IMR-90 (cell line): ENCODE data around the gene CDH12. TPM values are rescaled to one million over a fixed set of nuclear protein-coding genes. Genes with fewer than 3 reads are reported as not detected.

Experiments used
- ATAC-seq: fragments of 200-7000 bp; cut with Tn5 transposase; 2 replicates; pipeline ENCODE4 v1.9.1; 2020; ENCODE audit warnings: low read depth, mild to moderate bottlenecking, moderate library complexity
- BruUV-seq: library from RNA; stranded (reverse); fragments of 400-500 nt; replicated peaks from 2 replicates; lab custom pipeline; 2021; lab: Mats Ljungman, UMichigan
- CTCF ChIA-PET: fragments of 300-600 bp; formaldehyde crosslinking; extraction: SDS; loops from one replicate; lab custom pipeline; 2021; ENCODE audit warnings: antibody characterized with exemption; lab: Yijun Ruan, JAX
- POLR2A ChIA-PET: fragments of 300-600 bp; sonication (Branson Sonifier 250); formaldehyde crosslinking; loops from one replicate; lab custom pipeline; 2022; ENCODE audit warnings: antibody characterized with exemption; ENCODE audit not compliant: unreplicated experiment; lab: Charles Lee
- DNase-seq: peaks from one replicate; pipeline ENCODE4 v3.0.0; 2013
- H2AFZ ChIP-seq: replicated peaks from 2 replicates; pipeline ENCODE3; 2013; ENCODE audit warnings: low read length, mild to moderate bottlenecking; ENCODE audit not compliant: poor library complexity
- H2AK5ac ChIP-seq: 2 replicates; pipeline ENCODE4 v1.6.1; 2013; ENCODE audit warnings: low read depth, low read length, inconsistent platforms
- H2AK9ac ChIP-seq: replicated peaks from 2 replicates; pipeline ENCODE3; 2013; ENCODE audit warnings: mild to moderate bottlenecking, low read depth, low read length, moderate library complexity; ENCODE audit not compliant: poor library complexity
- H2BK120ac ChIP-seq: 2 replicates; pipeline ENCODE4 v1.6.1; 2013; ENCODE audit warnings: low read depth, low read length, inconsistent platforms
- H2BK15ac ChIP-seq: 3 replicates; pipeline ENCODE4 v1.6.1; 2013; ENCODE audit warnings: low read depth, low read length, inconsistent platforms
- H2BK20ac ChIP-seq: 2 replicates; pipeline ENCODE4 v1.6.1; 2013; ENCODE audit warnings: low read depth, mild to moderate bottlenecking, inconsistent platforms, low read length, moderate library complexity
- H2BK5ac ChIP-seq: 2 replicates; pipeline ENCODE4 v1.6.1; 2013; ENCODE audit warnings: mild to moderate bottlenecking, low read depth, low read length, inconsistent platforms; ENCODE audit not compliant: poor library complexity, severe bottlenecking
- H3K14ac ChIP-seq: replicated peaks from 2 replicates; pipeline ENCODE4 v1.6.1; 2013; ENCODE audit warnings: low read depth, low read length, inconsistent platforms
- H3K18ac ChIP-seq: 2 replicates; pipeline ENCODE4 v1.6.1; 2013; ENCODE audit warnings: low read depth, low read length, control low read depth
- H3K23ac ChIP-seq: 2 replicates; pipeline ENCODE4 v1.6.1; 2013; ENCODE audit warnings: low read depth, low read length, inconsistent platforms
- H3K27ac ChIP-seq: 2 replicates; pipeline ENCODE4 v1.5.1; 2013; ENCODE audit warnings: mild to moderate bottlenecking, control low read depth, low read length; ENCODE audit not compliant: insufficient read depth
- H3K27me3 ChIP-seq: 2 replicates; pipeline ENCODE4 v1.6.1; 2013; ENCODE audit warnings: low read length; ENCODE audit not compliant: control insufficient read depth, insufficient read depth
- H3K36me3 ChIP-seq: 2 replicates; pipeline ENCODE4 v1.6.1; 2013; ENCODE audit warnings: low read length, mixed read lengths; ENCODE audit not compliant: control insufficient read depth, insufficient read depth
- H3K4ac ChIP-seq: 2 replicates; pipeline ENCODE4 v1.6.1; 2013; ENCODE audit warnings: low read depth, low read length, inconsistent platforms
- H3K4me1 ChIP-seq: 2 replicates; pipeline ENCODE4 v1.6.1; 2013; ENCODE audit warnings: low read length, mixed read lengths; ENCODE audit not compliant: control insufficient read depth, insufficient read depth
- H3K4me2 ChIP-seq: 2 replicates; pipeline ENCODE4 v1.6.1; 2013; ENCODE audit warnings: low read depth, mild to moderate bottlenecking, control low read depth, low read length, moderate library complexity
- H3K4me3 ChIP-seq: 2 replicates; pipeline ENCODE4 v1.5.1; 2013; ENCODE audit warnings: low read depth, mild to moderate bottlenecking, control low read depth, low read length, moderate library complexity; ENCODE audit not compliant: insufficient read depth
- H3K56ac ChIP-seq: 2 replicates; pipeline ENCODE4 v1.6.1; 2013; ENCODE audit warnings: low read length, inconsistent platforms; ENCODE audit not compliant: insufficient read depth; ENCODE audit errors: extremely low read depth
- H3K79me1 ChIP-seq, 2 experiments: 2 replicates each; pipeline ENCODE4 v1.6.1; 2013; ENCODE audit warnings: low read length in 2 of 2, inconsistent platforms in 1 of 2, low read depth in 1 of 2
- H3K9ac ChIP-seq: 2 replicates; pipeline ENCODE4 v1.6.1; 2013; ENCODE audit warnings: low read depth, low read length, control low read depth
- H3K9me1 ChIP-seq: 2 replicates; pipeline ENCODE4 v1.6.1; 2013; ENCODE audit warnings: low read length, inconsistent platforms; ENCODE audit not compliant: insufficient read depth
- H3K9me3 ChIP-seq: 2 replicates; pipeline ENCODE4 v1.6.1; 2013; ENCODE audit warnings: low read length; ENCODE audit not compliant: control insufficient read depth, insufficient read depth
- H4K20me1 ChIP-seq: 2 replicates; pipeline ENCODE4 v1.6.1; 2013; ENCODE audit warnings: low read length, inconsistent platforms; ENCODE audit not compliant: insufficient read depth
- H4K5ac ChIP-seq: 2 replicates; pipeline ENCODE4 v1.6.1; 2013; ENCODE audit warnings: mild to moderate bottlenecking, low read depth, low read length, control low read depth
- H4K8ac ChIP-seq, 2 experiments: 2 replicates each; pipeline ENCODE4 v1.6.1; 2013; ENCODE audit warnings: low read depth in 2 of 2, low read length in 2 of 2, control low read depth in 1 of 2, inconsistent platforms in 1 of 2
- H4K91ac ChIP-seq: 2 replicates; pipeline ENCODE4 v1.6.1; 2013; ENCODE audit warnings: low read depth, low read length, inconsistent platforms; ENCODE audit not compliant: insufficient read depth
- FOS ChIP-seq: fragments of 150-350 bp; IDR thresholded peaks from 2 replicates; pipeline ENCODE4 v1.6.1; 2016; ENCODE audit warnings: low read depth, low read length
- NFE2L2 ChIP-seq: fragments of 150-350 bp; IDR thresholded peaks from 2 replicates; pipeline ENCODE4 v1.6.1; 2016; ENCODE audit warnings: low read depth, mild to moderate bottlenecking, low read length
- POLR2A ChIP-seq: IDR thresholded peaks from 2 replicates; pipeline ENCODE4 v1.6.1; 2012; ENCODE audit warnings: mild to moderate bottlenecking, low read depth, low read length
- RFX5 ChIP-seq: IDR thresholded peaks from 2 replicates; pipeline ENCODE4 v1.8.0; 2012; ENCODE audit warnings: low read depth, mild to moderate bottlenecking, low read length, moderate library complexity
- WGBS, 2 experiments: methylation state at CpG; one replicate each; pipeline versions ENCODE4 v1.1.5 to v1.1.7; 2013; ENCODE audit warnings: missing lambda C conversion rate in 2 of 2; ENCODE audit not compliant: insufficient read length in 1 of 2; ENCODE audit errors: extremely low coverage in 2 of 2; 5-methylcytosine and 5-hydroxymethylcytosine counted together
- dilution Hi-C: fragments of 300-500 bp; cut with HindIII; formaldehyde crosslinking; loops from one replicate; pipeline ENCODE4 v1.14.3; 2018; ENCODE audit warnings: low sequenced_read_pairs; ENCODE audit not compliant: unreplicated experiment
- in situ Hi-C: fragments of 300-500 bp; cut with MboI; formaldehyde crosslinking; loops from 3 replicates; pipeline ENCODE4 v1.14.3; 2019; ENCODE audit warnings: low sequenced_read_pairs, inconsistent platforms, mixed read lengths
- intact Hi-C: fragments of 100-400 bp; cut with micrococcal nuclease; formaldehyde crosslinking; loops from 2 replicates; pipeline ENCODE4 v1.10.0; 2022
- polyA plus RNA-seq, 3 experiments: library from polyadenylated mRNA; depleted of rRNA; stranded (reverse); fragments of >200 nt; gene quantifications; 2 replicates each; pipeline ENCODE4 v1.2.3, GENCODE V29; 2012; ENCODE audit warnings: low replicate concordance in 1 of 3
- total RNA-seq: library from RNA; depleted of rRNA; stranded (reverse); fragments of >200 nt; gene quantifications from 2 replicates; pipeline ENCODE4 v1.2.3, GENCODE V29; 2012

CDH12 gene
- total and polyA plus RNA-seq, 2 of the 4 experiments (the other 2 are of a cell fraction), result not detected

GRCh38 chr5:22306011-22306410 is 547.1 kb downstream of the CDH12 start:
- in situ Hi-C loops, result no loop called here

More at GRCh38 chr5:22306011-22306410, 547.1 kb downstream of the CDH12 start:
- no peak for DNase-seq
- no peak overlapping the region for H3K9ac ChIP-seq
- no peak overlapping the region for H3K56ac ChIP-seq
- no peak overlapping the region for H3K27ac ChIP-seq
- ChIA-PET CTCF (no interaction called here), POLR2A (no interaction called here)
- no peak overlapping the region for H4K5ac ChIP-seq
- H3K9me3 ChIP-seq, result no peaks in the 10 kb centered on the region
- no peak overlapping the region for H4K8ac ChIP-seq
- no peaks in the 10 kb centered on the region for H3K36me3 ChIP-seq
- no peak overlapping the region for H2BK20ac ChIP-seq
- no peak overlapping the region for H2BK120ac ChIP-seq
- H2AFZ ChIP-seq, result no peak overlapping the region
- intact Hi-C loops, result no loop called here
- H2AK9ac ChIP-seq, result no peak overlapping the region
- dilution Hi-C loops, result no loop called here
- H4K91ac ChIP-seq, result no peak overlapping the region
- H2BK5ac ChIP-seq, result no peak overlapping the region
- TF ChIP-seq FOS (no peak), POLR2A (no peak), NFE2L2 (no peak), RFX5 (no peak)
- H3K79me1 ChIP-seq, result no peaks in the 10 kb centered on the region
- H3K27me3 ChIP-seq, result no peaks in the 10 kb centered on the region
- no peaks in the 10 kb centered on the region for H4K20me1 ChIP-seq
- H3K4me1 ChIP-seq, result no peaks in the 10 kb centered on the region
- no peak for ATAC-seq
- no peak overlapping the region for H3K4me2 ChIP-seq
- H3K18ac ChIP-seq, result no peak overlapping the region
- H3K4me3 ChIP-seq, result no peak overlapping the region
- no peak overlapping the region for H3K14ac ChIP-seq
- WGBS, 2 experiments, result no CpG with 5 or more reads among the region's 2 CpGs
- no peak overlapping the region for H3K4ac ChIP-seq
- no peak overlapping the region for H3K23ac ChIP-seq
- H3K9me1 ChIP-seq, result no peaks in the 10 kb centered on the region
- H2BK15ac ChIP-seq, result no peak overlapping the region
- H2AK5ac ChIP-seq, result no peak overlapping the region
- BruUV-seq, result no TSS peak
